Activated T-helper 17 cell treated with anti-CD3 and anti-CD28 coated beads, Interleukin-2, amount 50 U/mL, for 72 hours (primary cell): Measurements from ENCODE around the gene LYZL4. TPM values are rescaled to one million over a fixed set of nuclear protein-coding genes. Genes with fewer than 3 reads are reported as not detected.

Experiments used
- ATAC-seq: fragments of 150-1000 bp; cut with Tn5 transposase; replicated peaks from 2 replicates; pipeline ENCODE4 v1.10.0; 2021; ENCODE audit warnings: mild to moderate bottlenecking, moderate library complexity
- H3K27ac Mint-ChIP-seq: one replicate; pipeline ENCODE4 v1.8.0; 2022; ENCODE audit warnings: mixed read lengths
- H3K27me3 Mint-ChIP-seq: one replicate; pipeline ENCODE4 v1.8.0; 2022; ENCODE audit warnings: mixed read lengths
- H3K36me3 Mint-ChIP-seq: one replicate; pipeline ENCODE4 v1.8.0; 2022; ENCODE audit warnings: low read depth, mild to moderate bottlenecking, mixed read lengths
- H3K4me1 Mint-ChIP-seq: one replicate; pipeline ENCODE4 v1.8.0; 2022; ENCODE audit warnings: mixed read lengths
- H3K4me3 Mint-ChIP-seq: one replicate; pipeline ENCODE4 v1.8.0; 2022; ENCODE audit warnings: mild to moderate bottlenecking, mixed read lengths
- H3K9me3 Mint-ChIP-seq: one replicate; pipeline ENCODE4 v1.8.0; 2022; ENCODE audit warnings: mixed read lengths
- total RNA-seq, 2 donors: library from RNA; stranded (reverse); gene quantifications; one replicate each; pipeline ENCODE4 v1.2.3, GENCODE V29; 2022

LYZL4 gene
- total RNA-seq, 2 donors from 2014 or later: not detected

- Mint-ChIP-seq H3K4me3 (no peak overlapping the region), H3K9me3 (peaks cover 6% of the 10 kb centered on the region), H3K27ac (no peak overlapping the region), H3K4me1 (no peaks in the 10 kb centered on the region), H3K27me3 (peaks cover 37% of the 10 kb centered on the region), H3K36me3 (no peaks in the 10 kb centered on the region)
- ATAC-seq: no peak
These were observed 38.6 kb downstream of the LYZL4 start for GRCh38 chr3:42371776-42372175.

DNA sequence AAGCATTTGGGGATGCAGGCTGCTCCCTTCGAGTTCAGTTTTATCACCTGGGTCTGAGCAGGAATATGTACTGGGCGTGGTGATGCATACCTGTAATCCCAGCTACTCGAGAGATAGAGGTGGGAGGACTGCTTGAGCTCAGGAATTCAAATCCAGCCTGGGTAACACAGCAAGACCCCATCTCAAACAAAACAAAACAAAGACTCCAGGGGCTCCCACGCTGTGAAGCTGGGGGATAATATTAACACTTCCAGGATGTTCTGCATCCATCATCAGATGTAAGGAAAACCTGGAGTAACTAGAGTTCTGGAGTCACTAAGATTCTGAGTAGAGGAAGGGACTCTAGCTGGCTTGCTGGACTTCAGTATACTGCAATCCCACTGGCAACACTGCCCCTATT, 40.6 kb downstream of the LYZL4 start:
- H3K27ac Mint-ChIP-seq: no peak overlapping the region
- no peaks in the 10 kb centered on the region for H3K4me1 Mint-ChIP-seq
- peaks cover 33% of the 10 kb centered on the region for H3K27me3 Mint-ChIP-seq
- peaks cover 8% of the 10 kb centered on the region for H3K9me3 Mint-ChIP-seq
- no peaks in the 10 kb centered on the region for H3K36me3 Mint-ChIP-seq
- H3K4me3 Mint-ChIP-seq: no peak overlapping the region
- no peak for ATAC-seq

DNA sequence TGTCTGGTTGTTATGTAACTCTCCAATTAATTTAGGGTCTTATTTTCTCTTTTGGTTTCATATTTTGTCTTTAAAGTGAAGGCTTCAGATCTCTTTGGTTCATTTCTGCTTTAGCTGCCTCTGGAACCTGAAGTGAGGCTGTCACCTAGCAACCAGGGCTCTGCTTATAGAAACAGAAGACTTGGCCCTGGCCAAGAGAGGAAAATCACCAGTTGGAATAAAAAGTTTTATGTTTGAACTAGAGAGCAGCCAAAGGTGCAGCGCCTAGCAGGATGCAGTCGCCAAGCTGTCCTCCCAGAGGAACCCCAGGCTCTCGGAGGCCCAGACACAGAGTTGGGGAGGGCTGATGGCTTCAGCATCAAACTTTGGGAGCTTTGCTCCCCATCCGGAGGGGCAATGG, 41.1 kb downstream of the LYZL4 start:
- peaks cover 27% of the 10 kb centered on the region for H3K27me3 Mint-ChIP-seq
- ATAC-seq: no peak
- H3K9me3 Mint-ChIP-seq: peaks cover 8% of the 10 kb centered on the region
- no peaks in the 10 kb centered on the region for H3K36me3 Mint-ChIP-seq
- H3K4me1 Mint-ChIP-seq: no peaks in the 10 kb centered on the region
- H3K27ac Mint-ChIP-seq: no peak overlapping the region
- H3K4me3 Mint-ChIP-seq: no peak overlapping the region

GRCh38 chr3:42368861-42369260, 41.5 kb downstream of the LYZL4 start:
- ATAC-seq: no peak
- Mint-ChIP-seq H3K4me1 (no peaks in the 10 kb centered on the region), H3K9me3 (peaks cover 8% of the 10 kb centered on the region), H3K4me3 (no peak overlapping the region), H3K36me3 (no peaks in the 10 kb centered on the region), H3K27ac (no peak overlapping the region), H3K27me3 (peaks cover 24% of the 10 kb centered on the region)

DNA sequence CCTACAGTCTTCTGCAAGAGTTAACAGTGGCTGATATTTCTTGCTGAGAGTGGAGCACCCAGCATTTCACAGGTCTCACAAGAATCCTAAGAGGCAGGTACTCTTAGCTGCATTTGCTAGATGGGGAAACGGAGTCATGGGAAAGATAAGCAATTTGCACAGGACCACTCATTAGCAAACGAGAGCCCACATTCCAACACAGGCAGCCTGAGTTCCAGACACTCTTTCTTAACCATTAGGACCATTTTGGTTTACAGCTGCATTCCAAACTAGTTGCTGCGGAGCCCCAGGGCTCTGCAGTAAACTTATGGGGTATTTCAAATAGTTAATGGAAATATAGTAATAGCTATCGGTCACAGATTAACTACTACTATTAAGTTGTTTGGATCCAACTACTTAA, 42.5 kb downstream of the LYZL4 start:
- no peak overlapping the region for H3K4me3 Mint-ChIP-seq
- peaks cover 8% of the 10 kb centered on the region for H3K9me3 Mint-ChIP-seq
- no peaks in the 10 kb centered on the region for H3K36me3 Mint-ChIP-seq
- H3K27ac Mint-ChIP-seq: no peak overlapping the region
- H3K4me1 Mint-ChIP-seq: no peaks in the 10 kb centered on the region
- no peak for ATAC-seq
- peaks cover 20% of the 10 kb centered on the region for H3K27me3 Mint-ChIP-seq

DNA sequence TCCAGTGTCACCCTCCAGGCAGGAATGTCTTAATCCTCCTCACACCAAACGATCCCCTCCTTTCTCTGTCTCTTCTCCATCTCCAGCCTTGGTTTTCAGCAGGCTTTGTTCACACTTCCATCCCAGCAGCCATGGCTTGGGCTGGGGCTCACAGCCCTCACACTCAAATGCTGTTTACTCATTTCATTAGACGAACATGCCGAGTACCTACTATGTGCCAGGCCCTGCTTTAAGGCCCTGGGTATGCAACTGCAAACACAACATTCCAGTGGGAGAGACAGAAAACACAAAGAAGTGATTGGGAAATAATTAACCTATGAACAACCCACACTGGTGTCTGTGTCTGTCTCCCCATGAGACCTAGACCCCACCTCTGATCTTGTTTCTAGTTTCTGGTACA, 43.9 kb downstream of the LYZL4 start:
- Mint-ChIP-seq H3K4me1 (no peaks in the 10 kb centered on the region), H3K4me3 (no peak overlapping the region), H3K9me3 (peaks cover 8% of the 10 kb centered on the region), H3K27me3 (peaks cover 11% of the 10 kb centered on the region), H3K36me3 (no peaks in the 10 kb centered on the region), H3K27ac (no peak overlapping the region)
- ATAC-seq: no peak

DNA sequence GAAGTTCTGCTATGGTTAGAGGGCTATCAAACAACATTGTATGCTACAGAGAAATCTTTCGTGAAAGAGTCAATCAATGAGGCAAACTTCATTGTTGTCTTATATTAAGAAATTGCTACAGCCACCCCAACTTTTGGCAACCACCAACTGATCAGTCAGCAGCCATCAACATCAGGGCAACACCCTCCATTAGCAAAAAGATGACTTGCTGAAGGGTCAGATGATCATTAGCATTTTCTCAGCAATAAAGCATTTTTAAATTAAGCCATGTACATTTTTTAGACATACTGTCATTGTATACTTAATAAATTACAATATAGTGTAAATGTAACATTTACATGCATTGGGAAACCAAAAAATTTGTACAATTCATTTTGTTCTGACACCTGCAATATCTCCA, 53.1 kb downstream of the LYZL4 start:
- Mint-ChIP-seq H3K9me3 (no peaks in the 10 kb centered on the region), H3K27me3 (peaks cover 8% of the 10 kb centered on the region), H3K4me3 (no peak overlapping the region), H3K4me1 (no peaks in the 10 kb centered on the region), H3K27ac (no peak overlapping the region), H3K36me3 (no peaks in the 10 kb centered on the region)
- no peak for ATAC-seq

DNA sequence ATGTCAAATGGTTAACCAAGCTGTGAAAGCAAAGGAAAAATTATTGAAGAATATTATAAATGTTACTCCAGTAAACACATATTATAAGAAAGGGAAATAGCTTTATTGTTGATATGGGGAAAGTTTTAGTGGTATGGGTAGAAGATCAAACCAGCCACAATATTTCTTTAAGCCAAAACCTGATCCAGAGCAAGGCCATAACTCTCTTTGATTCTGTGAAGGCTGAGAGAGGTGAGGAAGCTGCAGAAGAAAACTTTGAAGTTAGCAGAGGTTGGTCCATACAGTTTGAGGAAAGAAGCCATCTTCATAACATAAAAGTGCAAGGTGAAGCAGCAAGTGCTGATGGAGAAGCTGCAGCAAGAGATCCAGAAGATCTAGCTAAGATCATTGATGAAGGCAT, 54.8 kb downstream of the LYZL4 start:
- H3K9me3 Mint-ChIP-seq: no peaks in the 10 kb centered on the region
- H3K4me1 Mint-ChIP-seq: no peaks in the 10 kb centered on the region
- no peak overlapping the region for H3K27ac Mint-ChIP-seq
- peaks cover 13% of the 10 kb centered on the region for H3K27me3 Mint-ChIP-seq
- H3K4me3 Mint-ChIP-seq: no peak overlapping the region
- no peak for ATAC-seq
- H3K36me3 Mint-ChIP-seq: no peaks in the 10 kb centered on the region

GRCh38 chr3:42353631-42354030, 56.8 kb downstream of the LYZL4 start:
- no peaks in the 10 kb centered on the region for H3K36me3 Mint-ChIP-seq
- no peak overlapping the region for H3K27ac Mint-ChIP-seq
- H3K9me3 Mint-ChIP-seq: no peaks in the 10 kb centered on the region
- ATAC-seq: no peak
- no peaks in the 10 kb centered on the region for H3K4me1 Mint-ChIP-seq
- no peak overlapping the region for H3K4me3 Mint-ChIP-seq
- peaks cover 13% of the 10 kb centered on the region for H3K27me3 Mint-ChIP-seq

GRCh38 chr3:42351207-42351606, 59.2 kb downstream of the LYZL4 start:
- H3K36me3 Mint-ChIP-seq: no peaks in the 10 kb centered on the region
- H3K4me3 Mint-ChIP-seq: no peak overlapping the region
- peaks cover 16% of the 10 kb centered on the region for H3K27me3 Mint-ChIP-seq
- ATAC-seq: no peak
- H3K27ac Mint-ChIP-seq: no peak overlapping the region
- no peaks in the 10 kb centered on the region for H3K4me1 Mint-ChIP-seq
- H3K9me3 Mint-ChIP-seq: no peaks in the 10 kb centered on the region

DNA sequence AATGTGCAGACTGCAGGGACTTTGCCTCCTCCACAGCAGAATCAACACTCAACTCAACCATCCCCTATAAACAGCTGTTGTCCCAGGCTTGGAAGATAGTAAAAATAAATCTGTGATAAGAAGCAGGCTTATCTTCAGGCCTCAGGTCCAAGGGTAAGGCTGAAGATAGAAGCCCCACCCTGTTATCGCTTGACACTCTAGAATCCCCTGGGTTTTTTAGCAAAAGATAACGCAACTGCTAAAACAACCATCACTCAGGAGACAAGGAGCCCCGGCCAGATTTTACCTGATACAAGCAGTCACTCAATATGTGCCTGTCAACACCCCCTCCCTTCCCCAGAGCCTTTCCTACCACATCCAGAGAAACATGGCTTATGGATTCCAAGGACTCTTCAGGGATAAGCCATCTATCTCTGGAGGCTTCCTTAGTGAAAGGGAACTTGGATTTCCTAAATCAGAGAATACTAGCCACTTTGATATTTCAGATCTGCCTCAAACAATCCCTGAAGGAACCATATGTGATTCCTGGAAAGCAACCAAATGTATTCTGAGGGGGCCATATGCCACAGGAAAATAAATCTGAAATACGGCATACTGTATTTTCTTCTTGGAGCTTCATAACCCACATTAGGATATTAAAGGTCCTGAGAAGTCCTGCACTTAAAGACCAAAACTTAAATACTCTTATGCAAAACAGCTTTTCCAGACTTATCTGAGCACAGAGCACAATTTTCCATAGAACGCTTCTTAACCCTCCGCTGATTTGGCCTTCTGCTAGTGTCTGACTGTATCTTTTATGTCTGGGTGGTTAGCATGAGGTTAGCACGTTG, 60.4 kb downstream of the LYZL4 start:
- Mint-ChIP-seq H3K9me3 (no peaks in the 10 kb centered on the region), H3K36me3 (no peaks in the 10 kb centered on the region)

GRCh38 chr3:42347928-42348327, 62.5 kb downstream of the LYZL4 start:
- no peaks in the 10 kb centered on the region for H3K4me1 Mint-ChIP-seq

More for the DNA sequence above, 60.4 kb downstream of the LYZL4 start:
- no peak overlapping the region for H3K27ac Mint-ChIP-seq
- H3K27me3 Mint-ChIP-seq: peaks cover 16% of the 10 kb centered on the region
- no peak for ATAC-seq
- no peak overlapping the region for H3K4me3 Mint-ChIP-seq
- no peaks in the 10 kb centered on the region for H3K4me1 Mint-ChIP-seq

More at GRCh38 chr3:42347928-42348327, 62.5 kb downstream of the LYZL4 start:
- no peak overlapping the region for H3K4me3 Mint-ChIP-seq
- no peak for ATAC-seq
- no peak overlapping the region for H3K27ac Mint-ChIP-seq
- no peaks in the 10 kb centered on the region for H3K36me3 Mint-ChIP-seq
- peaks cover 12% of the 10 kb centered on the region for H3K27me3 Mint-ChIP-seq
- H3K9me3 Mint-ChIP-seq: no peaks in the 10 kb centered on the region

Other genes starting within 250 kb of the LYZL4 start
- not detected for gene CCK, start 144.4 kb downstream of the LYZL4 start, total RNA-seq
- 10 to 100 TPM in 1 of 2 donors, 1 to 10 TPM in 1; 1.9 to 12.1 TPM for gene VIPR1, start 92.0 kb upstream of the LYZL4 start, total RNA-seq
- 10 to 100 TPM; 32.3 to 46.9 TPM for gene SEC22C, start 171.4 kb upstream of the LYZL4 start, total RNA-seq
- gene SS18L2, start 180.2 kb upstream of the LYZL4 start, total RNA-seq: 10 to 100 TPM; 55.7 to 69.8 TPM
- gene NKTR, start 190.1 kb upstream of the LYZL4 start, total RNA-seq: 100 to 1,000 TPM in 1 of 2 donors, 10 to 100 TPM in 1; 81.8 to 122 TPM
- gene ZBTB47, start 243.1 kb upstream of the LYZL4 start, total RNA-seq: 1 to 10 TPM in 1 of 2 donors, under 1 TPM in 1; 0.19 to 1.2 TPM